ENCODE data around the gene CA11. TPM values are rescaled to one million over a fixed set of nuclear protein-coding genes. Genes with fewer than 3 reads are reported as not detected.

CA11 gene
- total RNA-seq, 1 experiment from 2014 or later = 12.6 TPM

- H3K9me3 ChIP-seq (ENCODE audit: control insufficient read depth, insufficient read depth, low read depth, low read length) = no peaks in the 10 kb centered on the region
- no peaks in the 10 kb centered on the region for H3K27me3 ChIP-seq (ENCODE audit: control insufficient read depth, insufficient read depth, low read length)
- H3K4me3 ChIP-seq (ENCODE audit: low read depth in 2 of 2, low read length in 2 of 2) = no peak overlapping the region
- H3K27ac ChIP-seq (ENCODE audit: low read length) = no peak overlapping the region; the same call in 1 of the 2 replicates
- CTCF ChIA-PET = no interaction called here
- peaks cover 35% of the 10 kb centered on the region for H3K4me1 ChIP-seq (ENCODE audit: control insufficient read depth, insufficient read depth, low read length)
- no peak for TF ChIP-seq POLR2AphosphoS5 (IDR thresholded peaks at IDR 0.05; ENCODE audit: low read depth, low read length)
- no peak for TF ChIP-seq SIN3A (IDR thresholded peaks at IDR 0.05; ENCODE audit: borderline replicate concordance, insufficient read depth, low read depth, low read length)
- no peak for TF ChIP-seq CTCF (IDR thresholded peaks at IDR 0.05)
- TF ChIP-seq REST (IDR thresholded peaks at IDR 0.05; ENCODE audit: insufficient read depth in 1 of 2, low read depth in 2 of 2, low read length in 1 of 2) = no peak
- no peak for TF ChIP-seq TCF7L2 (IDR thresholded peaks at IDR 0.05; ENCODE audit: low read depth, low read length)
- POLR2A ChIA-PET = no interaction called here
- H3K36me3 ChIP-seq (ENCODE audit: control insufficient read depth, insufficient read depth, low read length) = peaks cover 11% of the 10 kb centered on the region
- ATAC-seq = no peak
- intact Hi-C loops (cut with micrococcal nuclease; ENCODE audit: unreplicated experiment) = no loop called here
- no peak for DNase-seq (ENCODE audit: low read depth, low spot score)
- BruUV-seq (replicated peaks) = no TSS peak
- in situ Hi-C loops (cut with HindIII; ENCODE audit: low pct_unique_long_range_greater_than_20kb, low sequenced_read_pairs) = no loop called here
These were observed 29.9 kb downstream of the CA11 start for GRCh38 chr19:48616041-48616436.

DNA sequence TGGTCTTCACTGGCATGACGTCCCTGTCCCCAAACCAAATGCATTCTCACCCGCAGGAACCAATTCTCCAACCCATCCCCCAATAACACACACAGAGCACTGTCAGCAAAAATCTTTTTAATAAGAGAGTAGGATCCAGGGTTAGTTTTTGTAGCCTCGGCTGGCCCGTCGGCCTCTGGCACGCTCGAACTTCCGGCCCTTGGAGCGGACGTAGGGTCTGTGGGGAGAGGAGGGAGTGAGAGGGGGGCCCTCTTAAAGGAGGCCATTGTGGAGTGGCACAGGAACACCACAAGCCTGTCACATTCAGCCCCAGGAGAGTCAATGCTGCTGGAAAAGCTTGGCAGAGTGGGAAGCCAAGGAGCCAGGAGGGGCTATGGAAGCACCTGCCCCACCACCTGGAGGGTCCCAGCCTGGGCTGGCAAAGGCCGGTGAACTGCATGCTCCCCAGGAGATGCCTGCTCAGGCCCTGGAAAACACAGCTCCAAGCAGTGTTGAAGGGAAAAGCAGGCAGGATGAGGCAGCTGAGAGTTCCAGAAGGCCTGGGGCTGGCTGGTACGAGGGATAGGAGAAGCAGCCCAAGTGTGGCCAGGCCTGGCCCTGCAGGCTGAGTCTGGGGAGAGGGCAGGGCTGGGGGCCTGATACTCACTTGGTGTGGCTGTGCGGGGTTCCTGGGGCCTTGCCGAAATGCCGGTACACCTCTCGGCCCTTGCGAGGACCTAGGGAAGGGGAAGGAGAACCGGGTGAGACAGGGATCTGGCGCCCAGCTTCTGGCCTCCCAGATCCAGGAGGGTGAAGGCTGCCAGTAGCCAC is 30.6 kb downstream of the CA11 start:
- Histone ChIP-seq H3K4me3 (ENCODE audit: low read depth in 2 of 2, low read length in 2 of 2) (no peak overlapping the region), H3K27ac (ENCODE audit: low read length) (no peak overlapping the region; the same call in 1 of the 2 replicates), H3K27me3 (ENCODE audit: control insufficient read depth, insufficient read depth, low read length) (no peaks in the 10 kb centered on the region), H3K36me3 (ENCODE audit: control insufficient read depth, insufficient read depth, low read length) (peaks cover 11% of the 10 kb centered on the region), H3K9me3 (ENCODE audit: control insufficient read depth, insufficient read depth, low read depth, low read length) (no peaks in the 10 kb centered on the region), H3K4me1 (ENCODE audit: control insufficient read depth, insufficient read depth, low read length) (peaks cover 35% of the 10 kb centered on the region)
- in situ Hi-C loops (cut with HindIII; ENCODE audit: low pct_unique_long_range_greater_than_20kb, low sequenced_read_pairs) = no loop called here
- DNase-seq (ENCODE audit: low read depth, low spot score) (no peak), ATAC-seq (no peak)
- no TSS peak for BruUV-seq (replicated peaks)
- no peak for TF ChIP-seq TCF7L2 (IDR thresholded peaks at IDR 0.05; ENCODE audit: low read depth, low read length)
- TF ChIP-seq SIN3A (IDR thresholded peaks at IDR 0.05; ENCODE audit: borderline replicate concordance, insufficient read depth, low read depth, low read length) = no peak
- TF ChIP-seq REST (IDR thresholded peaks at IDR 0.05; ENCODE audit: insufficient read depth in 1 of 2, low read depth in 2 of 2, low read length in 1 of 2) = no peak
- no peak for TF ChIP-seq CTCF (IDR thresholded peaks at IDR 0.05)
- TF ChIP-seq POLR2AphosphoS5 (IDR thresholded peaks at IDR 0.05; ENCODE audit: low read depth, low read length) = no peak
- ChIA-PET CTCF (no interaction called here), POLR2A (interaction anchor here (0.6 kb wide), 1 partner anchor 398 kb away, joined by 3 read pairs; no protein-coding TSS in a partner anchor)
- intact Hi-C loops (cut with micrococcal nuclease; ENCODE audit: unreplicated experiment) = no loop called here
